DOHH2 (cell line): Measurements from ENCODE around the gene ARFRP1.

Experiments
- H3F3A ChIP-seq: fragments of 200-600 bp; sonication (generic), shearing (Covaris generic); 2 replicates; pipeline ENCODE4 v1.6.0; 2016; ENCODE audit warnings: antibody characterized with exemption, mild to moderate bottlenecking; ENCODE audit not compliant: control insufficient read depth, insufficient read depth
- H3K27ac ChIP-seq: fragments of 200-600 bp; sonication (generic); 2 replicates; pipeline ENCODE4 v1.5.1; 2014; ENCODE audit warnings: low read depth, mild to moderate bottlenecking, low read length, moderate library complexity
- H3K27me3 ChIP-seq: fragments of 200-600 bp; sonication (generic); 2 replicates; pipeline ENCODE4 v1.6.1; 2014; ENCODE audit warnings: mild to moderate bottlenecking, low read length, mixed read lengths; ENCODE audit not compliant: control insufficient read depth
- H3K36me3 ChIP-seq: fragments of 200-600 bp; sonication (generic); 2 replicates; pipeline ENCODE4 v1.6.1; 2014; ENCODE audit warnings: mild to moderate bottlenecking, low read length, moderate library complexity, mixed read lengths; ENCODE audit not compliant: control insufficient read depth
- H3K4me1 ChIP-seq: fragments of 200-600 bp; sonication (generic); 2 replicates; pipeline ENCODE4 v1.6.1; 2014; ENCODE audit warnings: mild to moderate bottlenecking, low read length, mixed read lengths; ENCODE audit not compliant: control insufficient read depth
- H3K4me2 ChIP-seq: fragments of 200-600 bp; sonication (generic); 2 replicates; pipeline ENCODE4 v1.6.0; 2014; ENCODE audit warnings: mild to moderate bottlenecking, low read length, moderate library complexity
- H3K4me3 ChIP-seq: fragments of 200-600 bp; sonication (generic); 2 replicates; pipeline ENCODE4 v1.5.1; 2014; ENCODE audit warnings: mild to moderate bottlenecking, low read length, mixed read lengths
- H3K79me2 ChIP-seq: fragments of 200-600 bp; sonication (generic); 2 replicates; pipeline ENCODE4 v1.6.1; 2014; ENCODE audit warnings: mild to moderate bottlenecking, low read length, mixed read lengths; ENCODE audit not compliant: control insufficient read depth
- H3K9me2 ChIP-seq: fragments of 200-600 bp; sonication (generic); replicated peaks from 2 replicates; pipeline ENCODE4 v1.6.1; 2014; ENCODE audit warnings: mild to moderate bottlenecking, low read length, mixed read lengths; ENCODE audit not compliant: control insufficient read depth
- H3K9me3 ChIP-seq: fragments of 200-600 bp; sonication (generic); 2 replicates; pipeline ENCODE4 v1.6.1; 2014; ENCODE audit warnings: antibody characterized with exemption, low read length, mixed read lengths; ENCODE audit not compliant: control insufficient read depth, insufficient read depth
- H4K20me1 ChIP-seq: fragments of 200-600 bp; sonication (generic); 2 replicates; pipeline ENCODE4 v1.6.0; 2014; ENCODE audit warnings: low read depth, mild to moderate bottlenecking, antibody characterized with exemption, low read length, moderate library complexity; ENCODE audit not compliant: control insufficient read depth, insufficient read depth
- EZH2phosphoT487 ChIP-seq: fragments of 200-600 bp; sonication (generic); IDR thresholded peaks from 2 replicates; pipeline ENCODE4 v1.6.1; 2017; ENCODE audit warnings: borderline replicate concordance, mild to moderate bottlenecking, antibody characterized with exemption, low read length, moderate library complexity, mixed read lengths
- TF ChIP-seq, protein P1 (sequence below): fragments of 200-600 bp; sonication (generic); IDR thresholded peaks from one replicate; pipeline ENCODE4 v1.5.1; 2014; ENCODE audit warnings: antibody characterized with exemption, mild to moderate bottlenecking, low read depth, low read length; ENCODE audit not compliant: poor library complexity, severe bottlenecking

Gene ARFRP1

DNA sequence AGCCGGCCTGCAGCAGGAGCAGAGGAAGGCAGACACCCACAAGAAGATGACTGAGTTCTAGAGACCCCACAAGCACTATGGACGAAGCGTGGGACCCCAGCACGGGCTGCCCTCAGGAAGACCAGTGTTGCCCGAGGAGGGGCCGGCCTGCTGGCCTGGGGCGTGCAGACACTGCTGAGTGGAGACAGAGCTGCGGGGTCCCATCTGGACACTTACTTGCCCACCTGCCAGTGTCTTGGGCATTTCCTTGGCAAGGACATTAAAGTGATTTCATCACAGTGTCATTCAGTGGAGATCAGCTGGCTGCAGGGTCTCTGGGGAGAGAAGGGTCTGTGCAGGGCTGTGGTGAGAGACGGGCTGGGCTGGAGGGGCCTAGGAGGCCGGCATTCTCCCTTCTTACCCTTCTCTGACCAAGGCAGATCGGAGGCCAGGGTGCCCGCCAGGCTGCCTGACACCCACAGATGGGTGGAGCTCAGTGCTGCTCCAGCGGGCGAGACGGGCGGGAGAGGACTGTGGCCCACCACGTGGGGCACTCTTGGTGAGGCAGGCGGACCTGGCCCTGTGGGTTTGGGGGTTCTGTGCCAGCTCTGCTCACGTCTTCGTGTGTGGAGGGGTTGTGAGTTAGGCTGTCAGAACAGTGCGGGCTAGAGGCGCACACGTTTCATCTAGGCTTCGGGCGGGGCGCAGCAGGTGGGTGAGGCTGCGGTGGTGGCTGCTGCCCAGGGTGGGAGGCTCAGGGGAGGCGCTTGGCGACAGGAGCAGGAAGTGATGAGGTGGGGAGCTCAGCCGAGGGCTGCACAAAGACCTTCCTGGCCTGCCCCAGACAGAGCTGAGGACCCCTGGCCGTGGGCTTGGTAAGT, 28.3 kb upstream of the ARFRP1 start, which contains the start of gene LIME1:
Gene LIME1, plus strand, starts transcription at position 806 of the 860 bp plus-strand sequence. CDS start 886 bp downstream, outside the sequence.
- Histone ChIP-seq H3K27me3 (no peaks in the 10 kb centered on the region), H3K4me3 (peak within 1 kb of the TSS; percentile 16; the same call in 1 of the 2 replicates), H4K20me1 (no peaks in the 10 kb centered on the region), H3K27ac (no peak within 1 kb of the TSS), H3K9me2 (no peaks in the 10 kb centered on the region), H3K4me2 (peak within 1 kb of the TSS; percentile 43), H3K79me2 (peaks cover 17% of the 10 kb centered on the region), H3K4me1 (peaks cover 44% of the 10 kb centered on the region), H3K36me3 (peaks cover 33% of the 10 kb centered on the region), H3F3A (peaks cover 7% of the 10 kb centered on the region; the same call in 1 of the 2 replicates), H3K9me3 (no peaks in the 10 kb centered on the region; the same call in 1 of the 2 replicates)
- TF ChIP-seq, protein P1, sequence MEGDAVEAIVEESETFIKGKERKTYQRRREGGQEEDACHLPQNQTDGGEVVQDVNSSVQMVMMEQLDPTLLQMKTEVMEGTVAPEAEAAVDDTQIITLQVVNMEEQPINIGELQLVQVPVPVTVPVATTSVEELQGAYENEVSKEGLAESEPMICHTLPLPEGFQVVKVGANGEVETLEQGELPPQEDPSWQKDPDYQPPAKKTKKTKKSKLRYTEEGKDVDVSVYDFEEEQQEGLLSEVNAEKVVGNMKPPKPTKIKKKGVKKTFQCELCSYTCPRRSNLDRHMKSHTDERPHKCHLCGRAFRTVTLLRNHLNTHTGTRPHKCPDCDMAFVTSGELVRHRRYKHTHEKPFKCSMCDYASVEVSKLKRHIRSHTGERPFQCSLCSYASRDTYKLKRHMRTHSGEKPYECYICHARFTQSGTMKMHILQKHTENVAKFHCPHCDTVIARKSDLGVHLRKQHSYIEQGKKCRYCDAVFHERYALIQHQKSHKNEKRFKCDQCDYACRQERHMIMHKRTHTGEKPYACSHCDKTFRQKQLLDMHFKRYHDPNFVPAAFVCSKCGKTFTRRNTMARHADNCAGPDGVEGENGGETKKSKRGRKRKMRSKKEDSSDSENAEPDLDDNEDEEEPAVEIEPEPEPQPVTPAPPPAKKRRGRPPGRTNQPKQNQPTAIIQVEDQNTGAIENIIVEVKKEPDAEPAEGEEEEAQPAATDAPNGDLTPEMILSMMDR, result no peak
- TF ChIP-seq EZH2phosphoT487, result no peak

DNA sequence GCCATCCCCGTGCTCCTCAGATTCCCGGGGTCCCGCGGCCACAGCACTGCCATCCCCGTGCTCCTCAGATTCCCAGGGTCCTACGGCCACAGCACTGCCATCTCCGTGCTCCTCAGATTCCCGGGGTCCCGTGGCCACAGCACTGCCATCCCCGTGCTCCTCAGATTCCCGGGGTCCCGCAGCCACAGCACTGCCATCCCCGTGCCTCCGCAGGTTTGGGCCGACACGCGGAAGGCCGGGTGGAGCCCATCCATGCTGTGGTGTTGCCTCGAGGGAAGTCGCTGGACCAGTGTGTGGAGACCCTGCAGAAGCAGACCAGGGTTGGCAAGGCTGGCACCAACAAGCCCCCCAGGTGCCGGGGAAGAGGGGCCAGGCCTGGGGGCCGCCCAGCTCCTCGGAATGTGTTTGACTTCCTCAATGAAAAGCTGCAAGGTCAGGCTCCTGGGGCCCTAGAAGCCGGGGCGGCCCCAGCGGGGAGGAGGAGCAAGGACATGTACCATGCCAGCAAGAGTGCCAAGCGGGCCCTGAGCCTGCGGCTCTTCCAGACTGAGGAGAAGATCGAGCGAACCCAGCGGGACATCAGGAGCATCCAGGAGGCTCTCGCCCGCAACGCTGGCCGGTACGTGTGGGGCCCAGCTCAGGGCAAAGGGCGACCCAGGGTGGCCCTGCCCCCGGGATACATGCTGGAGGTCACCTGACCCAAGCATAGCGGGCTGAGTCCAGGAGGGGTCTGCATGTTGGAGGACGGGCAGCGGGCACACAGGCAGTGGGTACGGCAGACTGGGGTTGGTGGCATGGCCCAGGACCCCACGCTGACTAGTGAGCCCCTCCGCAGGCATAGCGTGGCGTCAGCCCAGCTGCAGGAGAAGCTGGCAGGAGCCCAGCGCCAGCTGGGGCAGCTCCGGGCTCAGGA, 27.4 kb upstream of the ARFRP1 start:
- Histone ChIP-seq H3K4me2 (no peak overlapping the region), H3K27ac (no peak overlapping the region), H4K20me1 (no peaks in the 10 kb centered on the region), H3K4me3 (no peak overlapping the region), H3K9me3 (no peaks in the 10 kb centered on the region; the same call in 1 of the 2 replicates), H3K79me2 (peaks cover 24% of the 10 kb centered on the region), H3K4me1 (peaks cover 46% of the 10 kb centered on the region), H3K36me3 (peaks cover 41% of the 10 kb centered on the region), H3F3A (peaks cover 7% of the 10 kb centered on the region; the same call in 1 of the 2 replicates), H3K27me3 (no peaks in the 10 kb centered on the region), H3K9me2 (no peaks in the 10 kb centered on the region)
- no peak for TF ChIP-seq EZH2phosphoT487
- TF ChIP-seq, protein P1, result no peak

DNA sequence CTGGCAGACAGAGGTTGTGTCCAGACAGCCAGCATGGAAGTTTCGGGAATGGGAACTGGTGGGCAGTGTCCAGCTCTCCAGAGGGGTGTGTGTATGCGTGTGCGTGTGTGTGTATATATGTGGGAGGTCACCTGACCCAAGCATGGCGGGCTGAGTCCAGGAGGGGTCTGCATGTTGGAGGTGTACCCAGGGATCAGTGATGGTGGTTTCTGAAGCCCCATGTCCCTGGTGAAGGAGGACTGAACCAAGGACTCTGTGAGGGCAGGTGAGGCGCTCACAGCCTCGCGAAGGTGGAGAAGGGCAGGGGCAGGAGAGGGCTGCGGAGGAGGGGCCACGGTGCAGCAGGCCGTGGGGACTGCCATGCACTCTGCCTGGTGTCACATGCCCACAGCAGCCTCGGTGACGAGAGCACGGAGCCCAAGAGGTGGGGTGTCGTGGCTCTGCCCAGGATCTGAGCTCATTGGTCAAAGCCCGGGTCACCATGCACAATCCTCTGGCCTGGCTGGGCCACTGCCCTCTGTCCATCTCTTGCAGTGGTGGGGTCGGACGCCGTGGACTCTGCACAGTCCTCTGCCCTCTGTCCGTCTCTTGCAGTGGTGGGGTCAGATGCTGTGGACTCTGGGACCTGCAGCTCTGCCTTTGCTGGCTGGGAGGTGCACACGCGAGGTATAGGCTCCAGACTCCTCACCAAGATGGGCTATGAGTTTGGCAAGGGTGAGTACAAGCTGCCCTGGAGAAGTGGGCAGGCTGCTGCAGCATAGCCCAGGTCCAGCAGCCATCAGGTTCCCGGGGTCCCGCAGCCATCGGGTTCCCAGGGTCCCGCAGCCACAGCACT, 26.6 kb upstream of the ARFRP1 start:
- H3K4me3 ChIP-seq, result no peak overlapping the region
- peaks cover 7% of the 10 kb centered on the region; the same call in 1 of the 2 replicates for H3F3A ChIP-seq
- H3K9me3 ChIP-seq, result no peaks in the 10 kb centered on the region; the same call in 1 of the 2 replicates
- H3K27ac ChIP-seq, result no peak overlapping the region
- peaks cover 54% of the 10 kb centered on the region for H3K4me1 ChIP-seq
- H3K79me2 ChIP-seq, result peaks cover 29% of the 10 kb centered on the region
- no peak overlapping the region for H3K4me2 ChIP-seq
- no peaks in the 10 kb centered on the region for H4K20me1 ChIP-seq
- H3K9me2 ChIP-seq, result no peaks in the 10 kb centered on the region
- H3K27me3 ChIP-seq, result no peaks in the 10 kb centered on the region
- peaks cover 49% of the 10 kb centered on the region for H3K36me3 ChIP-seq
- TF ChIP-seq EZH2phosphoT487, result no peak
- TF ChIP-seq, protein P1, result no peak
